SU-DHL-6 (cell line): ENCODE measurements around the gene ITGB2.

Experiments
- H2AFZ ChIP-seq: fragments of 200-600 bp; sonication (generic); 2 replicates; pipeline ENCODE4 v1.6.1; 2014; ENCODE audit warnings: low read depth, mild to moderate bottlenecking, moderate library complexity, mixed read lengths, antibody characterized with exemption, low read length; ENCODE audit not compliant: severe bottlenecking
- H3F3A ChIP-seq: fragments of 200-600 bp; shearing (Covaris generic); 2 replicates; pipeline ENCODE4 v1.6.0; 2016; ENCODE audit warnings: antibody characterized with exemption, mild to moderate bottlenecking; ENCODE audit not compliant: insufficient read depth
- H3K27ac ChIP-seq: fragments of 200-600 bp; sonication (generic); 2 replicates; pipeline ENCODE4 v1.5.1; 2016; ENCODE audit warnings: low read depth, mild to moderate bottlenecking, low read length, moderate library complexity, mixed read lengths
- H3K27me3 ChIP-seq: fragments of 200-600 bp; sonication (generic), shearing (Covaris generic); 2 replicates; pipeline ENCODE4 v1.6.0; 2014; ENCODE audit warnings: mild to moderate bottlenecking, low read length
- H3K36me3 ChIP-seq: fragments of 200-600 bp; sonication (generic); 2 replicates; pipeline ENCODE4 v1.6.1; 2014; ENCODE audit warnings: mild to moderate bottlenecking, low read length, mixed read lengths
- H3K4me2 ChIP-seq: fragments of 300-600, 200-600 bp; shearing (Covaris generic), sonication (generic); 2 replicates; pipeline ENCODE4 v1.6.0; 2014; ENCODE audit warnings: low read length, low read depth, mild to moderate bottlenecking; ENCODE audit not compliant: poor library complexity, severe bottlenecking
- H3K4me3 ChIP-seq: fragments of 200-600 bp; sonication (generic); 2 replicates; pipeline ENCODE4 v1.5.1; 2014; ENCODE audit warnings: antibody characterized with exemption, low read length, mild to moderate bottlenecking, mixed read lengths; ENCODE audit not compliant: insufficient read depth, poor library complexity, severe bottlenecking
- H3K79me2 ChIP-seq: fragments of 200-600 bp; sonication (generic); 2 replicates; pipeline ENCODE4 v1.6.1; 2014; ENCODE audit warnings: mild to moderate bottlenecking, low read length, moderate library complexity; ENCODE audit not compliant: insufficient read depth
- H3K9ac ChIP-seq: fragments of 200-600 bp; sonication (generic); 2 replicates; pipeline ENCODE4 v1.7.0; 2014; ENCODE audit warnings: mild to moderate bottlenecking, low read length
- H3K9me2 ChIP-seq: fragments of 200-600 bp; sonication (generic); replicated peaks from 2 replicates; pipeline ENCODE4 v1.6.1; 2014; ENCODE audit warnings: low read length; ENCODE audit not compliant: insufficient read depth
- H3K9me3 ChIP-seq: fragments of 200-600 bp; sonication (generic); 2 replicates; pipeline ENCODE4 v1.6.1; 2014; ENCODE audit warnings: low read length, mixed read lengths; ENCODE audit not compliant: insufficient read depth
- H4K20me1 ChIP-seq: fragments of 200-600 bp; sonication (generic); 2 replicates; pipeline ENCODE4 v1.6.1; 2014; ENCODE audit warnings: low read depth, mild to moderate bottlenecking, antibody characterized with exemption, low read length, moderate library complexity, mixed read lengths
- CTCF ChIP-seq: fragments of 200-600 bp; sonication (generic); IDR thresholded peaks from one replicate; pipeline ENCODE4 v1.5.1; 2017; ENCODE audit warnings: antibody characterized with exemption, mild to moderate bottlenecking, low read length, moderate library complexity; ENCODE audit not compliant: insufficient read depth, poor library complexity, severe bottlenecking
- EZH2phosphoT487 ChIP-seq: fragments of 200-600 bp; sonication (generic), shearing (Covaris generic); conservative IDR thresholded peaks from 2 replicates; pipeline ENCODE4 v1.6.1; 2018; ENCODE audit warnings: mild to moderate bottlenecking, antibody characterized with exemption, low read length, moderate library complexity, mixed read lengths

ITGB2 gene

GRCh38 chr21:44959376-44960091 lies 38.8 kb upstream of the ITGB2 start:
- H3K4me3 ChIP-seq: no peak overlapping the region
- no peaks in the 10 kb centered on the region for H3K9me3 ChIP-seq
- H3K4me2 ChIP-seq: no peak overlapping the region
- peaks cover 26% of the 10 kb centered on the region; the same call in 1 of the 2 replicates for H3K79me2 ChIP-seq
- H3K9ac ChIP-seq: no peak overlapping the region
- H2AFZ ChIP-seq: no peak overlapping the region
- TF ChIP-seq EZH2phosphoT487: no peak
- TF ChIP-seq CTCF: no peak
- H3K27ac ChIP-seq: no peak overlapping the region
- peaks cover 10% of the 10 kb centered on the region; the same call in 1 of the 2 replicates for H3K36me3 ChIP-seq
- H4K20me1 ChIP-seq: no peaks in the 10 kb centered on the region
- H3F3A ChIP-seq: 0 out of 2 replicates have a peak, but pooled peaks cover 8% of the 10 kb centered on the region
- H3K27me3 ChIP-seq: no peaks in the 10 kb centered on the region
- H3K9me2 ChIP-seq: no peaks in the 10 kb centered on the region

GRCh38 chr21:44958471-44959191 lies 37.9 kb upstream of the ITGB2 start:
- Histone ChIP-seq H3F3A (0 out of 2 replicates have a peak, but pooled peaks cover 8% of the 10 kb centered on the region), H3K4me2 (no peak overlapping the region), H3K9me2 (no peaks in the 10 kb centered on the region), H4K20me1 (no peaks in the 10 kb centered on the region), H3K27me3 (no peaks in the 10 kb centered on the region), H3K79me2 (peaks cover 33% of the 10 kb centered on the region), H3K4me3 (no peak overlapping the region), H3K9me3 (no peaks in the 10 kb centered on the region), H3K9ac (no peak overlapping the region), H3K27ac (no peak overlapping the region), H3K36me3 (peaks cover 10% of the 10 kb centered on the region; the same call in 1 of the 2 replicates), H2AFZ (no peak overlapping the region)
- TF ChIP-seq CTCF (no peak), EZH2phosphoT487 (no peak)

GRCh38 chr21:44957901-44958451 lies 37.3 kb upstream of the ITGB2 start:
- Histone ChIP-seq H3K4me2 (no peak overlapping the region), H3K4me3 (no peak overlapping the region), H3K27ac (no peak overlapping the region), H2AFZ (no peak overlapping the region), H3K9ac (no peak overlapping the region), H3K79me2 (peaks cover 40% of the 10 kb centered on the region), H4K20me1 (no peaks in the 10 kb centered on the region), H3F3A (0 out of 2 replicates have a peak, but pooled peaks cover 8% of the 10 kb centered on the region), H3K9me3 (no peaks in the 10 kb centered on the region), H3K9me2 (no peaks in the 10 kb centered on the region), H3K27me3 (no peaks in the 10 kb centered on the region), H3K36me3 (peaks cover 10% of the 10 kb centered on the region; the same call in 1 of the 2 replicates)
- no peak for TF ChIP-seq CTCF
- no peak for TF ChIP-seq EZH2phosphoT487
